ENCODE measurements around the gene LASP1NB.

LASP1NB gene

GRCh38 chr17:38904892-38905291 lies 20.5 kb upstream of the LASP1NB start:
- TF ChIP-seq POLR2AphosphoS5 (IDR thresholded peaks at IDR 0.05), result no peak
- TF ChIP-seq EP300 (conservative IDR thresholded peaks at IDR 0.05; ENCODE audit: poor library complexity, severe bottlenecking), result no peak
- no peak for TF ChIP-seq SMC3 (conservative IDR thresholded peaks at IDR 0.05; ENCODE audit: poor library complexity)
- TF ChIP-seq, protein P1, sequence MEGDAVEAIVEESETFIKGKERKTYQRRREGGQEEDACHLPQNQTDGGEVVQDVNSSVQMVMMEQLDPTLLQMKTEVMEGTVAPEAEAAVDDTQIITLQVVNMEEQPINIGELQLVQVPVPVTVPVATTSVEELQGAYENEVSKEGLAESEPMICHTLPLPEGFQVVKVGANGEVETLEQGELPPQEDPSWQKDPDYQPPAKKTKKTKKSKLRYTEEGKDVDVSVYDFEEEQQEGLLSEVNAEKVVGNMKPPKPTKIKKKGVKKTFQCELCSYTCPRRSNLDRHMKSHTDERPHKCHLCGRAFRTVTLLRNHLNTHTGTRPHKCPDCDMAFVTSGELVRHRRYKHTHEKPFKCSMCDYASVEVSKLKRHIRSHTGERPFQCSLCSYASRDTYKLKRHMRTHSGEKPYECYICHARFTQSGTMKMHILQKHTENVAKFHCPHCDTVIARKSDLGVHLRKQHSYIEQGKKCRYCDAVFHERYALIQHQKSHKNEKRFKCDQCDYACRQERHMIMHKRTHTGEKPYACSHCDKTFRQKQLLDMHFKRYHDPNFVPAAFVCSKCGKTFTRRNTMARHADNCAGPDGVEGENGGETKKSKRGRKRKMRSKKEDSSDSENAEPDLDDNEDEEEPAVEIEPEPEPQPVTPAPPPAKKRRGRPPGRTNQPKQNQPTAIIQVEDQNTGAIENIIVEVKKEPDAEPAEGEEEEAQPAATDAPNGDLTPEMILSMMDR (IDR thresholded peaks at IDR 0.05; ENCODE audit: poor library complexity, severe bottlenecking), result no peak
- no peak for TF ChIP-seq REST (IDR thresholded peaks at IDR 0.05; ENCODE audit: borderline replicate concordance)
- TF ChIP-seq RAD21 (conservative IDR thresholded peaks at IDR 0.05), result no peak
- TF ChIP-seq TAF1 (IDR thresholded peaks at IDR 0.05; ENCODE audit: low read depth), result no peak
- no peak for TF ChIP-seq EZH2 (IDR thresholded peaks at IDR 0.05; ENCODE audit: borderline replicate concordance, insufficient read depth, low read length, poor library complexity, severe bottlenecking)
- no peak for TF ChIP-seq MXI1 (conservative IDR thresholded peaks at IDR 0.05; ENCODE audit: poor library complexity, severe bottlenecking)
- Histone ChIP-seq H3K27me3 (ENCODE audit: insufficient read depth, low read depth, low read length) (no peaks in the 10 kb centered on the region), H3K9me2 (ENCODE audit: insufficient read depth, low read length) (no peaks in the 10 kb centered on the region), H3K27ac (ENCODE audit: low read length) (no peak overlapping the region), H3K9ac (ENCODE audit: low read length) (no peak overlapping the region), H3K79me2 (replicated peaks; ENCODE audit: insufficient read depth, low read length) (no peaks in the 10 kb centered on the region), H3K4me2 (ENCODE audit: low read length) (no peak overlapping the region), H3K9me3 (ENCODE audit: low read length) (no peaks in the 10 kb centered on the region), H2AFZ (ENCODE audit: low read depth, low read length) (no peak overlapping the region), H4K20me1 (ENCODE audit: insufficient read depth) (no peaks in the 10 kb centered on the region), H3F3A (ENCODE audit: insufficient read depth, low read length, poor library complexity, severe bottlenecking) (no peaks in the 10 kb centered on the region), H3K4me3 (ENCODE audit: low read length) (no peak overlapping the region), H3K36me3 (ENCODE audit: insufficient read depth, low read length) (no peaks in the 10 kb centered on the region)

DNA sequence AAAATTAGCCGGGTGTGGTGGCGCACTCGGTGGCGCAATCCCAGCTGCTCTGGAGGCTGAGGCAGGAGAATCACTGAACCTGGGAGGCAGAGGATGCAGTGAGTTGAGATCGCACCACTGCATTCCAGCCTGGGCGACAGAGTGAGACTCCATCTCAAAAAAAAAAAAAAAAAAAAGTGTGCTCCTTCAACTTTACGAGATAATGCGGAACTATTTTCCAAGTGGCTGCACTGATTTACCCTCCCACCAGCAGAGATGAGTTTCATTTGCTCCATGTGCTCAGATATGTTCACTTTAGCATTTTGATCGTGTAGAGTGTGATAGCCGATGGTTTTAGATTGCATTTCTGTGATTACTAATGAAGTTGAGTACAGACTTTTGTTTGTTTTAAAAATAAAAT lies 20.0 kb upstream of the LASP1NB start:
- Histone ChIP-seq H3K4me2 (ENCODE audit: low read length) (no peak overlapping the region), H3K9ac (ENCODE audit: low read length) (no peak overlapping the region), H3K36me3 (ENCODE audit: insufficient read depth, low read length) (no peaks in the 10 kb centered on the region), H3K79me2 (replicated peaks; ENCODE audit: insufficient read depth, low read length) (no peaks in the 10 kb centered on the region), H3F3A (ENCODE audit: insufficient read depth, low read length, poor library complexity, severe bottlenecking) (no peaks in the 10 kb centered on the region), H3K27ac (ENCODE audit: low read length) (no peak overlapping the region), H3K27me3 (ENCODE audit: insufficient read depth, low read depth, low read length) (no peaks in the 10 kb centered on the region), H2AFZ (ENCODE audit: low read depth, low read length) (no peak overlapping the region), H3K4me3 (ENCODE audit: low read length) (no peak overlapping the region), H3K9me2 (ENCODE audit: insufficient read depth, low read length) (no peaks in the 10 kb centered on the region), H4K20me1 (ENCODE audit: insufficient read depth) (no peaks in the 10 kb centered on the region), H3K9me3 (ENCODE audit: low read length) (no peaks in the 10 kb centered on the region)
- no peak for TF ChIP-seq RAD21 (conservative IDR thresholded peaks at IDR 0.05)
- TF ChIP-seq, protein P1 (IDR thresholded peaks at IDR 0.05; ENCODE audit: poor library complexity, severe bottlenecking), result no peak
- TF ChIP-seq EZH2 (IDR thresholded peaks at IDR 0.05; ENCODE audit: borderline replicate concordance, insufficient read depth, low read length, poor library complexity, severe bottlenecking), result no peak
- TF ChIP-seq SMC3 (conservative IDR thresholded peaks at IDR 0.05; ENCODE audit: poor library complexity), result no peak
- no peak for TF ChIP-seq POLR2AphosphoS5 (IDR thresholded peaks at IDR 0.05)
- TF ChIP-seq REST (IDR thresholded peaks at IDR 0.05; ENCODE audit: borderline replicate concordance), result no peak

All from neural cell (in vitro differentiated cells).